GM23248 (cell line): Measurements from ENCODE around the gene HHEX. TPM values are rescaled to one million over a fixed set of nuclear protein-coding genes. Genes with fewer than 3 reads are reported as not detected.

Experiments
- DNase-seq: peaks from one replicate; pipeline ENCODE4 v3.0.0-alpha.2; 2015
- H2AFZ ChIP-seq: fragments of 200-600 bp; sonication (generic); 2 replicates; pipeline ENCODE4 v1.6.1; 2016; ENCODE audit warnings: antibody characterized with exemption
- H3F3A ChIP-seq: fragments of 200-600 bp; sonication (generic); 2 replicates; pipeline ENCODE4 v1.6.1; 2016; ENCODE audit warnings: mild to moderate bottlenecking, antibody characterized with exemption, mixed run types; ENCODE audit not compliant: insufficient read depth
- H3K27ac ChIP-seq: fragments of 200-600 bp; sonication (generic); 2 replicates; pipeline ENCODE4 v1.5.1; 2016; ENCODE audit warnings: mild to moderate bottlenecking
- H3K27me3 ChIP-seq: fragments of 200-600 bp; sonication (generic); replicated peaks from 2 replicates; pipeline ENCODE4 v1.6.1; 2016; ENCODE audit warnings: mild to moderate bottlenecking; ENCODE audit not compliant: insufficient read depth
- H3K36me3 ChIP-seq: fragments of 200-600 bp; sonication (generic); 2 replicates; pipeline ENCODE4 v1.6.1; 2016; ENCODE audit warnings: low read depth, mild to moderate bottlenecking
- H3K4me1 ChIP-seq: fragments of 200-600 bp; sonication (generic); 2 replicates; pipeline ENCODE4 v1.6.1; 2016; ENCODE audit warnings: mild to moderate bottlenecking; ENCODE audit not compliant: insufficient read depth
- H3K4me2 ChIP-seq: fragments of 200-600 bp; sonication (generic); one replicate; pipeline ENCODE4 v1.6.1; 2016; ENCODE audit warnings: mild to moderate bottlenecking; ENCODE audit not compliant: unreplicated experiment
- H3K4me3 ChIP-seq: fragments of 200-600 bp; sonication (generic); 2 replicates; pipeline ENCODE4 v1.5.1; 2016; ENCODE audit warnings: mild to moderate bottlenecking
- H3K79me2 ChIP-seq: fragments of 200-600 bp; sonication (generic); 2 replicates; pipeline ENCODE4 v1.6.1; 2016; ENCODE audit warnings: mild to moderate bottlenecking; ENCODE audit not compliant: insufficient read depth
- H3K9ac ChIP-seq: fragments of 200-600 bp; sonication (generic); 2 replicates; pipeline ENCODE4 v1.6.1; 2016; ENCODE audit warnings: mild to moderate bottlenecking
- H3K9me2 ChIP-seq: fragments of 200-600 bp; sonication (generic); 2 replicates; pipeline ENCODE4 v1.6.1; 2016; ENCODE audit warnings: mixed run types, mild to moderate bottlenecking, moderate library complexity; ENCODE audit not compliant: insufficient read depth
- H3K9me3 ChIP-seq: fragments of 200-600 bp; sonication (generic); one replicate; pipeline ENCODE4 v1.6.1; 2017; ENCODE audit warnings: low read depth
- H4K20me1 ChIP-seq: fragments of 200-600 bp; sonication (generic); 2 replicates; pipeline ENCODE4 v1.6.0; 2016; ENCODE audit not compliant: insufficient read depth
- EZH2 ChIP-seq: fragments of 200-600 bp; sonication (generic); IDR thresholded peaks from 2 replicates; pipeline ENCODE4 v1.6.1; 2018; ENCODE audit warnings: antibody characterized with exemption, mild to moderate bottlenecking; ENCODE audit not compliant: insufficient read depth, poor library complexity, severe bottlenecking
- EZH2phosphoT487 ChIP-seq: fragments of 200-600 bp; sonication (generic); IDR thresholded peaks from 2 replicates; pipeline ENCODE4 v1.6.1; 2018; ENCODE audit warnings: antibody characterized with exemption, moderate library complexity, mild to moderate bottlenecking, low read depth; ENCODE audit not compliant: insufficient read depth
- WGBS, 2 experiments: methylation state at CpG; one replicate each; pipeline ENCODE4 v1.1.6; 2015 to 2017; ENCODE audit warnings: low lambda C conversion rate in 2 of 2, low coverage in 1 of 2; ENCODE audit errors: missing lambda C conversion rate in 2 of 2; 5-methylcytosine and 5-hydroxymethylcytosine counted together
- in situ Hi-C: fragments of 300-500 bp; cut with MboI; formaldehyde crosslinking; loops from 2 replicates; pipeline ENCODE4 v1.15.0; 2020
- polyA plus RNA-seq: library from polyadenylated mRNA; unstranded; fragments of >200 nt; fragmentation: Nextera tagmentation; extraction: Ambion mirVana; gene quantifications from 2 replicates; pipeline ENCODE4 v1.2.1, GENCODE V29; 2016
- total RNA-seq: library from RNA; depleted of rRNA; stranded (reverse); fragments of >200 nt; shearing (Covaris generic); gene quantifications from 2 replicates; pipeline ENCODE4 v1.2.3, GENCODE V29; 2014

HHEX gene
- total and polyA plus RNA-seq, 2 experiments from 2014 or later = 0.10 to 0.54 TPM

DNA sequence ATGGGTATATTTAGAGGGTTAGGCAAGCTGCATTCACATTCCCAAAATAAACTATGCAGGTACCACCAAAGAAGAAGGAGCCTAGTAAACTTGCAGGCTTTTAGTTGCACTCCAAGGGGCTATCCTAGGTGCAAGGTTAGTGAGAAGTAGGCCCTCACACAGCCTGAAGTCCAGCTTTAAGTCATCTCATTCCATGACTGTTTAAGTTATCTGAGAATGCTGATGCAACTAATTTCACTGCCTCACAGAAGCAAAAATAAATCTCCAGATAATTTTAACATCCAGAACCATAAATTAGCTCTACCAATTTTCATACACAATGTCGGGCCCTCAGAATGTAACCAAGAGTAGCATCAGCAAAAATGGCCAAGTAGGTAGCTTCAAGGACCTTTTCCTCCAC lies 34.3 kb upstream of the HHEX start:
- no peak for DNase-seq
- Histone ChIP-seq H3K27ac (no peak overlapping the region), H3K4me3 (no peak overlapping the region), H3F3A (no peaks in the 10 kb centered on the region), H3K9me3 (no peaks in the 10 kb centered on the region), H3K36me3 (peaks cover 8% of the 10 kb centered on the region; the same call in 1 of the 2 replicates), H3K4me1 (no peaks in the 10 kb centered on the region), H3K4me2 (no peak overlapping the region), H2AFZ (no peak overlapping the region), H3K79me2 (no peaks in the 10 kb centered on the region), H4K20me1 (no peaks in the 10 kb centered on the region), H3K9me2 (no peaks in the 10 kb centered on the region), H3K9ac (no peak overlapping the region), H3K27me3 (no peaks in the 10 kb centered on the region)
- WGBS, 2 experiments = 96 to 100% methylated on average over 1 of the region's 1 CpG
- TF ChIP-seq EZH2 (no peak), EZH2phosphoT487 (no peak)
- in situ Hi-C loops = no loop called here

DNA sequence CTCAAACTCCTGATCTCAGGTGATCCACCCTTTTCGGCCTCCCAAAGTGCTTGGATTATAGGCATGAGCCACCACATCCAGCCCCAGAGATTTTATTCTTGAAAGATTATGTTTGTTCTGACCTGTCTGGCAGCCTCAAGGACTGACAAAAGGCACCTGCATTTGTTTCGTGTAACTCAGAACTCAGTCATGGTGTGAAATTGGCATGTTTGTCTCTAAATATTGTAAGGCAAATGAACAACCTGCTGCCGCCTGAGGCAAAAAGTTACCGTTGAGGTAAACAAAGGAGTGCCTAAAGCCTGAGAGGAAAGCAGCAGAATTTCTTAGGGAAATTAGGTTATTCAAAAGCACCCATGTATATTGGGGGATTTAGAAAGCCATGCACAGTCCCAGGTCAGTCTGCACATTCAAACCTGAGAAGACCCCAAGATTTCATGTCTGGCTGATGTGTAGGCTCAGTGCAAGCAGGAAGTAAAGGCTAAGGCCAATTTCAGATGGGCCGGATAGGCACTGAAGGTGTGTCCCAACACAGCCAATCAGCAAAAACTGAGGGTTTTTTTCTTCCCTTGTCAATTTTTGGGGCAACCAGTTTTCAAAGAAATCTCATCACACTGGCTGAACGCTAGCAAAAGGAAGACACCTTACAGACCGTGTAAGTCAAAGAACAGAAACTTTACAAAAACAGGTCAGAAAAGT lies 33.3 kb upstream of the HHEX start:
- no peak overlapping the region for H3K9ac ChIP-seq
- H3K9me2 ChIP-seq = no peaks in the 10 kb centered on the region
- H3K27ac ChIP-seq = no peak overlapping the region
- H4K20me1 ChIP-seq = no peaks in the 10 kb centered on the region
- H3K79me2 ChIP-seq = no peaks in the 10 kb centered on the region
- whole genome bisulfite sequencing, 2 experiments = 96 to 98% methylated on average over 7 of the region's 7 CpGs
- TF ChIP-seq EZH2phosphoT487 (no peak), EZH2 (no peak)
- H3K4me3 ChIP-seq = no peak overlapping the region
- H3F3A ChIP-seq = no peaks in the 10 kb centered on the region
- H3K9me3 ChIP-seq = no peaks in the 10 kb centered on the region
- H3K27me3 ChIP-seq = no peaks in the 10 kb centered on the region
- no peak overlapping the region for H2AFZ ChIP-seq
- no peaks in the 10 kb centered on the region for H3K4me1 ChIP-seq
- DNase-seq = no peak
- no peak overlapping the region for H3K4me2 ChIP-seq
- in situ Hi-C loops = no loop called here
- 0 out of 2 replicates have a peak, but pooled peaks cover 5% of the 10 kb centered on the region for H3K36me3 ChIP-seq

- no peak overlapping the region for H3K9ac ChIP-seq
- H3K27me3 ChIP-seq = no peaks in the 10 kb centered on the region
- TF ChIP-seq EZH2 (no peak), EZH2phosphoT487 (no peak)
- no peak overlapping the region for H3K4me3 ChIP-seq
- in situ Hi-C loops = no loop called here
- no peak overlapping the region for H3K4me2 ChIP-seq
- H3F3A ChIP-seq = no peaks in the 10 kb centered on the region
- H3K9me3 ChIP-seq = no peaks in the 10 kb centered on the region
- no peaks in the 10 kb centered on the region for H4K20me1 ChIP-seq
- WGBS, 2 experiments = 79 to 80% methylated on average over 5 of the region's 5 CpGs
- 0 out of 2 replicates have a peak, but pooled peaks cover 5% of the 10 kb centered on the region for H3K36me3 ChIP-seq
- no peaks in the 10 kb centered on the region for H3K79me2 ChIP-seq
- no peak for DNase-seq
- H3K4me1 ChIP-seq = no peaks in the 10 kb centered on the region
- no peaks in the 10 kb centered on the region for H3K9me2 ChIP-seq
- no peak overlapping the region for H2AFZ ChIP-seq
- no peak overlapping the region for H3K27ac ChIP-seq
Measured at GRCh38 chr10:92657024-92657423, 32.7 kb upstream of the HHEX start.

- peak; percentile 4 for DNase-seq
- no peak overlapping the region for H3K27ac ChIP-seq
- H2AFZ ChIP-seq = no peak overlapping the region
- H3K9ac ChIP-seq = no peak overlapping the region
- H3K79me2 ChIP-seq = no peaks in the 10 kb centered on the region
- TF ChIP-seq EZH2 = no peak
- H3K27me3 ChIP-seq = no peaks in the 10 kb centered on the region
- H3K9me3 ChIP-seq = no peaks in the 10 kb centered on the region
- in situ Hi-C loops = no loop called here
- no peaks in the 10 kb centered on the region for H3K9me2 ChIP-seq
- no peak overlapping the region for H3K4me2 ChIP-seq
- H3K4me3 ChIP-seq = no peak overlapping the region
- H4K20me1 ChIP-seq = no peaks in the 10 kb centered on the region
- no peaks in the 10 kb centered on the region for H3K4me1 ChIP-seq
- H3K36me3 ChIP-seq = no peaks in the 10 kb centered on the region
- no peaks in the 10 kb centered on the region for H3F3A ChIP-seq
Measured at GRCh38 chr10:92662848-92663247, 26.9 kb upstream of the HHEX start.

- Histone ChIP-seq H3K4me3 (no peak overlapping the region), H3K79me2 (no peaks in the 10 kb centered on the region), H3K4me2 (no peak overlapping the region), H3K27me3 (no peaks in the 10 kb centered on the region), H3K27ac (no peak overlapping the region), H4K20me1 (no peaks in the 10 kb centered on the region), H3K9me3 (no peaks in the 10 kb centered on the region), H3K9ac (no peak overlapping the region), H3K36me3 (no peaks in the 10 kb centered on the region), H3K9me2 (no peaks in the 10 kb centered on the region), H2AFZ (no peak overlapping the region), H3F3A (no peaks in the 10 kb centered on the region), H3K4me1 (no peaks in the 10 kb centered on the region)
- in situ Hi-C loops = no loop called here
- no peak for TF ChIP-seq EZH2
- TF ChIP-seq EZH2phosphoT487 = no peak
- DNase-seq = no peak
Measured at GRCh38 chr10:92664322-92664721, 25.4 kb upstream of the HHEX start.
